H1 (cell line): ENCODE results near the gene CALM1. TPM values are rescaled to one million over a fixed set of nuclear protein-coding genes. Genes with fewer than 3 reads are reported as not detected.
A peak's percentile ranks its signal among the peaks of the same experiment; 100 is the strongest.

Experiments used
- CTCF ChIA-PET: fragments of 300-600 bp; sonication (Branson Sonifier 250); formaldehyde crosslinking; loops from one replicate; lab custom pipeline; 2021; ENCODE audit not compliant: partially characterized antibody; lab: Charles Lee
- POLR2A ChIA-PET: fragments of 300-600 bp; sonication (Branson Sonifier 250); formaldehyde crosslinking; loops from one replicate; lab custom pipeline; 2021; ENCODE audit warnings: inconsistent platforms; ENCODE audit not compliant: partially characterized antibody; lab: Charles Lee
- DNase-seq, 2 experiments: peaks; one replicate each; pipeline versions ENCODE4 v3.0.0 to v3.0.0-alpha.2; 2010 to 2022; ENCODE audit warnings: low spot score in 2 of 2, low read depth in 1 of 2, mixed read lengths in 1 of 2
- FAIRE-seq: peaks from 2 replicates; lab custom pipeline; 2011; peaks lifted over from hg19 to GRCh38; lab: Jason Lieb, UNC
- H2AFZ ChIP-seq: 2 replicates; pipeline ENCODE4 v1.8.1; 2012; ENCODE audit warnings: low read length, inconsistent platforms
- H2AK5ac ChIP-seq: 2 replicates; pipeline ENCODE4 v1.6.1; 2013; ENCODE audit warnings: low read depth, low read length
- H2BK120ac ChIP-seq: replicated peaks from 2 replicates; pipeline ENCODE3; 2013; ENCODE audit warnings: low read depth, low read length, inconsistent platforms
- H2BK12ac ChIP-seq: 2 replicates; pipeline ENCODE4 v1.6.1; 2013; ENCODE audit warnings: low read depth, low read length
- H2BK15ac ChIP-seq: 2 replicates; pipeline ENCODE4 v1.6.1; 2013; ENCODE audit warnings: low read length
- H2BK20ac ChIP-seq: 2 replicates; pipeline ENCODE4 v1.6.1; 2013; ENCODE audit warnings: low read length
- H2BK5ac ChIP-seq: 2 replicates; pipeline ENCODE4 v1.6.1; 2013; ENCODE audit warnings: low read depth, low read length
- H3K14ac ChIP-seq: 2 replicates; pipeline ENCODE4 v1.6.1; 2013; ENCODE audit warnings: inconsistent platforms; ENCODE audit not compliant: insufficient read length
- H3K18ac ChIP-seq: 2 replicates; pipeline ENCODE4 v1.6.1; 2013; ENCODE audit warnings: low read length; ENCODE audit errors: extremely low read depth
- H3K23ac ChIP-seq: 2 replicates; pipeline ENCODE4 v1.6.1; 2013; ENCODE audit warnings: inconsistent platforms; ENCODE audit not compliant: insufficient read length
- H3K23me2 ChIP-seq: 2 replicates; pipeline ENCODE4 v1.6.1; 2013; ENCODE audit warnings: low read depth, low read length
- H3K27ac ChIP-seq: 2 replicates; pipeline ENCODE4 v1.6.1; 2011; ENCODE audit warnings: low read depth, low read length, inconsistent platforms
- H3K27me3 ChIP-seq, 4 experiments: replicated peaks in 1 of 4; 1 replicate in 1 of 4; 2 replicates in 3 of 4; pipeline versions ENCODE4 v1.6.1 to v1.8.1; 2011 to 2013; ENCODE audit warnings: low read length in 3 of 4, mild to moderate bottlenecking in 3 of 4, inconsistent platforms in 2 of 4, mixed read lengths in 2 of 4, moderate library complexity in 1 of 4; ENCODE audit not compliant: control insufficient read depth in 3 of 4, insufficient read depth in 3 of 4; ENCODE audit errors: extremely low read depth in 1 of 4
- H3K36me3 ChIP-seq, 4 experiments: 2 replicates each; pipeline versions ENCODE4 v1.6.1 to v1.8.1; 2011 to 2013; ENCODE audit warnings: mild to moderate bottlenecking in 4 of 4, low read length in 3 of 4, moderate library complexity in 2 of 4, control low read depth in 1 of 4, inconsistent platforms in 1 of 4; ENCODE audit not compliant: insufficient read depth in 4 of 4, control insufficient read depth in 2 of 4
- H3K4ac ChIP-seq: replicated peaks from 2 replicates; pipeline ENCODE3; 2013; ENCODE audit warnings: low read length, low read depth, mixed read lengths, inconsistent platforms; ENCODE audit not compliant: insufficient read length
- H3K4me1 ChIP-seq, 4 experiments: replicated peaks in 1 of 4; 1 replicate in 1 of 4; 2 replicates in 3 of 4; pipeline versions ENCODE4 v1.6.1 to v1.8.1; 2011 to 2013; ENCODE audit warnings: low read length in 3 of 4, inconsistent platforms in 2 of 4, mixed read lengths in 1 of 4; ENCODE audit not compliant: insufficient read depth in 4 of 4, control insufficient read depth in 3 of 4
- H3K4me2 ChIP-seq, 2 experiments: 2 replicates each; pipeline versions ENCODE4 v1.6.1 to v1.8.1; 2011 to 2013; ENCODE audit warnings: low read depth in 2 of 2, low read length in 2 of 2, control low read depth in 1 of 2, inconsistent platforms in 1 of 2, mild to moderate bottlenecking in 1 of 2; ENCODE audit not compliant: insufficient read depth in 1 of 2
- H3K4me3 ChIP-seq, 4 experiments: fragments of 200-600, 300-600 bp in 1 of 4; sonication (generic), shearing (Covaris generic), sonication (Bioruptor Twin) in 1 of 4; 2 replicates each; pipeline versions ENCODE4 v1.5.1 to v1.8.1; 2011 to 2016; ENCODE audit warnings: low read length in 4 of 4, low read depth in 3 of 4, control low read depth in 2 of 4, inconsistent platforms in 2 of 4, mild to moderate bottlenecking in 2 of 4, mixed read lengths in 1 of 4, moderate library complexity in 1 of 4; ENCODE audit not compliant: insufficient read depth in 2 of 4; ENCODE audit errors: extremely low read depth in 1 of 4
- H3K56ac ChIP-seq: replicated peaks from 2 replicates; pipeline ENCODE3; 2013; ENCODE audit warnings: low read depth, mild to moderate bottlenecking, mixed read lengths, low read length, inconsistent platforms; ENCODE audit not compliant: insufficient read length
- H3K79me1 ChIP-seq: 2 replicates; pipeline ENCODE4 v1.6.1; 2013; ENCODE audit warnings: low read depth, low read length, control low read depth
- H3K79me2 ChIP-seq, 2 experiments: 2 replicates each; pipeline versions ENCODE4 v1.6.1 to v1.8.1; 2012 to 2013; ENCODE audit warnings: low read length in 2 of 2, mild to moderate bottlenecking in 2 of 2, inconsistent platforms in 1 of 2; ENCODE audit not compliant: insufficient read depth in 2 of 2, control insufficient read depth in 1 of 2
- H3K9ac ChIP-seq, 4 experiments: replicated peaks in 1 of 4; 1 replicate in 1 of 4; 2 replicates in 3 of 4; pipeline versions ENCODE4 v1.6.1 to v1.8.1; 2011 to 2013; ENCODE audit warnings: low read depth in 3 of 4, low read length in 3 of 4, control low read depth in 2 of 4, mild to moderate bottlenecking in 2 of 4, moderate library complexity in 2 of 4, inconsistent platforms in 1 of 4; ENCODE audit errors: extremely low read depth in 1 of 4
- H3K9me3 ChIP-seq, 2 experiments: 2 replicates each; pipeline versions ENCODE4 v1.6.1 to v1.8.1; 2012 to 2013; ENCODE audit warnings: mild to moderate bottlenecking in 2 of 2, moderate library complexity in 2 of 2, control low read depth in 1 of 2, inconsistent platforms in 1 of 2, low read depth in 1 of 2, low read length in 1 of 2, mixed read lengths in 1 of 2; ENCODE audit not compliant: insufficient read depth in 2 of 2
- H4K20me1 ChIP-seq, 2 experiments: replicated peaks in 1 of 2; 2 replicates each; pipeline versions ENCODE3 to v1.8.1; 2011 to 2013; ENCODE audit warnings: inconsistent platforms in 2 of 2, low read length in 2 of 2, mild to moderate bottlenecking in 1 of 2; ENCODE audit not compliant: insufficient read depth in 2 of 2, control insufficient read depth in 1 of 2
- H4K5ac ChIP-seq: 2 replicates; pipeline ENCODE4 v1.6.1; 2013; ENCODE audit warnings: low read length, low read depth, mixed read lengths, inconsistent platforms; ENCODE audit not compliant: insufficient read length
- H4K8ac ChIP-seq: 2 replicates; pipeline ENCODE4 v1.8.0; 2013; ENCODE audit warnings: mild to moderate bottlenecking, moderate library complexity, low read length, inconsistent platforms; ENCODE audit not compliant: insufficient read depth; ENCODE audit errors: extremely low read depth
- H4K91ac ChIP-seq: replicated peaks from 2 replicates; pipeline ENCODE3; 2013; ENCODE audit warnings: low read length, mixed read lengths, inconsistent platforms; ENCODE audit not compliant: insufficient read length
- WGBS, 2 experiments: shearing (Covaris generic) in 1 of 2; methylation state at CpG; one replicate each; pipeline versions ENCODE4 v1.1.6 to v1.1.7; 2013 to 2015; ENCODE audit warnings: low lambda C conversion rate in 2 of 2, mixed read lengths in 2 of 2, inconsistent platforms in 1 of 2, low coverage in 1 of 2, missing lambda C conversion rate in 1 of 2; ENCODE audit not compliant: insufficient replicate concordance in 2 of 2, insufficient coverage in 1 of 2, insufficient read length in 1 of 2; ENCODE audit errors: extremely low coverage in 1 of 2, missing lambda C conversion rate in 1 of 2; 5-methylcytosine and 5-hydroxymethylcytosine counted together
- polyA plus RNA-seq, 7 experiments: library from polyadenylated mRNA; depleted of rRNA in 3 of 7; stranded (reverse) in 5 of 7; unstranded in 2 of 7; fragments of >200 nt in 5 of 7; fragments of 200-250 nt in 2 of 7; gene quantifications; 1 replicate in 5 of 7; 2 replicates in 1 of 7; 4 replicates in 1 of 7; pipeline versions ENCODE4 v1.2.1 to v1.2.3, GENCODE V29; 2011 to 2013; ENCODE audit warnings: missing spikeins in 2 of 7, mixed read lengths in 2 of 7
- total RNA-seq: library from RNA; stranded (reverse); fragmentation: NEBNext Ultra II Directional; extraction: Animal tissue kit (Norgen Biotek cat#: 25700); gene quantifications from 2 replicates; pipeline ENCODE4 v1.2.1, GENCODE V29; 2021
- TF ChIP-seq, protein P1 (sequence below): IDR thresholded peaks from 2 replicates; pipeline ENCODE4 v1.6.1; 2012; ENCODE audit warnings: inconsistent platforms

The CALM1 gene
- total and polyA plus RNA-seq, 2 of the 8 experiments (the other 6 are each of a cell fraction or from before 2014, with no cell fraction given), result 285 to 422 TPM

DNA sequence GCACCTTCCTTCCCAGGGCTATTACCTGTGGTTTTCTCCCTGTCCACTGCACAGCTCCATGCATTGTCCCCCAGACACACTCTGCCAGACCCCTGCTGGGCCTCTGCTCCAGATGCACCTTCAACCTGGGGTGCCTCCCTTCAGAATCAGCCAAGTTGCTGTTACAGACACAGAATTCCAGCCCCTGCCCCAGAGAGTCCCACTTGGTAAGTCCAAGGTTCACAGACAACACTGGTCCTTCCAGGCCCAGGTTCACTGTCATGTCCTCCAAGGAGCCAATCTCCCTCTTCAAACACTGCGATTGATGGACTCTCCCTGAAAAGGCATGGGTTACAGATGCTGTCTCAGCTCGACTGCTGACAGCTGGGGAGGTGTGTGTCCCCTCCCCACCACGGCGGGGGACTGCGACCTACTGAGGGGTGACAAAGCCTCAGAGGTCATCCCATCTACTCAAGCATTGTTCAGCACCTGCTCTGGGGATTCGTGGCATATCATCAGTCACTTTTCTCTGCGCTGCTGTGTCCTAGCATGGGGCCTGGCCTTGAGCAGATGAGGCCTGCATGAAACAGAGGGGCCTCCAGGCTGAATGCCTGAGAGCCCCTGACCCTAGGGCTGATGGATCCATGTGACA lies 24.3 kb downstream of the CALM1 start:
- Histone ChIP-seq H3K79me2 (no peaks in the 10 kb centered on the region), H4K8ac (no peak overlapping the region), H2AK5ac (no peak overlapping the region), H3K56ac (no peak overlapping the region), H3K9me3 (0 out of 4 replicates have a peak, but pooled peaks cover 0 to 7% of the 10 kb centered on the region in 2 experiments), H4K91ac (peak overlapping the region; percentile 75), H2BK20ac (0 out of 2 replicates have a peak overlapping the region, but pooled peaks have one; percentile 3), H3K36me3 (no peaks in the 10 kb centered on the region), H3K23me2 (no peaks in the 10 kb centered on the region), H3K4ac (no peak overlapping the region), H3K79me1 (no peaks in the 10 kb centered on the region), H3K14ac (no peak overlapping the region), H3K27me3 (no peaks in the 10 kb centered on the region), H3K4me1 (peaks cover 0 to 13% (median 3%) of the 10 kb centered on the region in 4 experiments; a peak in 5 of 7 replicates), H4K5ac (no peak overlapping the region), H2AFZ (no peak overlapping the region), H4K20me1 (no peaks in the 10 kb centered on the region), H2BK5ac (no peak overlapping the region), H2BK15ac (no peak overlapping the region), H2BK120ac (no peak overlapping the region), H3K23ac (no peak overlapping the region), H3K4me3 (no peak overlapping the region), H3K4me2 (no peak overlapping the region), H2BK12ac (no peak overlapping the region), H3K27ac (no peak overlapping the region), H3K9ac (0 out of 7 replicates have a peak overlapping the region, but pooled peaks of 1 of the 4 experiments have one; percentile 10), H3K18ac (no peak overlapping the region)
- CTCF ChIA-PET, result interaction anchor here (0.6 to 1.2 kb wide), 7 partner anchors 15 to 305 kb away, joined by 3 to 4 read pairs (median 3); no protein-coding TSS in a partner anchor
- FAIRE-seq (no peak), DNase-seq (no peak)
- POLR2A ChIA-PET, result interaction anchor here (1.4 kb wide), 1 partner anchor 24 kb away, joined by 3 read pairs; the partner anchor contains the start of gene CALM1
- 90% methylated on average over 7 of the region's 7 CpGs; no CpG with 5 or more reads in 1 of the 2 experiments for WGBS, 2 experiments
- TF ChIP-seq, protein P1, sequence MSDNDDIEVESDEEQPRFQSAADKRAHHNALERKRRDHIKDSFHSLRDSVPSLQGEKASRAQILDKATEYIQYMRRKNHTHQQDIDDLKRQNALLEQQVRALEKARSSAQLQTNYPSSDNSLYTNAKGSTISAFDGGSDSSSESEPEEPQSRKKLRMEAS, result no peak
